Left lung (tissue), 10 donors: ENCODE measurements around the gene SIGLEC12. TPM values are rescaled to one million over a fixed set of nuclear protein-coding genes. Genes with fewer than 3 reads are reported as not detected.
"Not testable (repeated sequence)": the region's sequence is repeated elsewhere in the genome, so short reads cannot be mapped to it uniquely, and the experiment has no call there.

Experiments used
- ATAC-seq: fragments of 200-7000 bp; cut with Tn5 transposase; one replicate; pipeline ENCODE4 v1.9.1; 2020; ENCODE audit warnings: moderate library complexity
- DNase-seq, 4 donors: peaks; one replicate each; pipeline ENCODE4 v3.0.0-alpha.2; 2013 to 2020
- H3K27ac ChIP-seq, 2 donors: fragments of 200-600 bp; sonication (generic) in 1 of 2; one replicate each; pipeline versions ENCODE4 v1.5.0 to v1.8.0; 2020 to 2021
- H3K27me3 ChIP-seq, 2 donors: fragments of 200-600 bp; sonication (generic) in 1 of 2; one replicate each; pipeline versions ENCODE4 v1.5.0 to v1.8.0; 2020 to 2021
- H3K36me3 ChIP-seq, 2 donors: fragments of 200-600 bp; sonication (generic) in 1 of 2; one replicate each; pipeline versions ENCODE4 v1.5.0 to v1.8.0; 2020 to 2021
- H3K4me1 ChIP-seq, 2 donors: fragments of 200-600 bp; one replicate each; pipeline ENCODE4 v1.8.0; 2021
- H3K4me3 ChIP-seq, 2 donors: fragments of 200-600 bp; sonication (generic) in 1 of 2; one replicate each; pipeline versions ENCODE4 v1.5.0 to v1.8.0; 2020 to 2021; ENCODE audit warnings: mild to moderate bottlenecking in 1 of 2
- H3K9me3 ChIP-seq, 2 donors: fragments of 200-600 bp; sonication (generic) in 1 of 2; one replicate each; pipeline versions ENCODE4 v1.5.0 to v1.8.0; 2020 to 2021
- CTCF ChIP-seq, 2 donors: fragments of 200-600 bp; sonication (generic) in 1 of 2; IDR thresholded peaks; one replicate each; pipeline versions ENCODE4 v1.5.0 to v1.8.0; 2021; ENCODE audit warnings: antibody characterized with exemption in 2 of 2
- intact Hi-C, 2 donors: fragments of 100-400 bp; cut with DNase I; formaldehyde crosslinking; loops; one replicate each; pipeline versions ENCODE4 v1.11.2 to v1.14.2; 2022
- polyA plus RNA-seq, 6 donors: library from polyadenylated mRNA; unstranded; fragments of 120-200 nt; gene quantifications; one replicate each; pipeline ENCODE4 v1.2.1, GENCODE V29; 2013; ENCODE audit not compliant: insufficient read length in 6 of 6
- total RNA-seq, 2 donors: library from RNA; stranded (reverse); fragmentation: NEBNext Ultra II Directional; extraction: Animal tissue kit (Norgen Biotek cat#: 25700); gene quantifications; one replicate each; pipeline ENCODE4 v1.2.1, GENCODE V29; 2021
- donor health status: DM: no; HTN: yes; CAD: no.
- donor health status: DM: no; HTN: no; CAD: no.

Gene SIGLEC12
- total and polyA plus RNA-seq, 8 donors: 0.10 to 1.9 (median 0.39) TPM; not detected in 3

GRCh38 chr19:51448411-51449016, 53.1 kb downstream of the SIGLEC12 start:
- TF ChIP-seq CTCF (IDR thresholded peaks at IDR 0.05): no peak
- no peak overlapping the region for H3K4me3 ChIP-seq
- H3K4me1 ChIP-seq: no peaks in the 10 kb centered on the region
- no peaks in the 10 kb centered on the region for H3K9me3 ChIP-seq
- no peak for DNase-seq
- no peaks in the 10 kb centered on the region for H3K36me3 ChIP-seq
- intact Hi-C loops: no loop called here
- no peak overlapping the region for H3K27ac ChIP-seq
- H3K27me3 ChIP-seq: peaks cover 0 to 29% of the 10 kb centered on the region in 2 donors
- ATAC-seq: no peak

- Histone ChIP-seq H3K27ac (no peak overlapping the region), H3K4me1 (no peaks in the 10 kb centered on the region), H3K4me3 (no peak overlapping the region), H3K27me3 (peaks cover 0 to 30% of the 10 kb centered on the region in 2 donors), H3K9me3 (no peaks in the 10 kb centered on the region), H3K36me3 (no peaks in the 10 kb centered on the region)
- no peak for DNase-seq
- TF ChIP-seq CTCF (IDR thresholded peaks at IDR 0.05): no peak
- no peak for ATAC-seq
- intact Hi-C loops: no loop called here
These were observed 53.6 kb downstream of the SIGLEC12 start for GRCh38 chr19:51448011-51448410.

- intact Hi-C loops: not testable (repeated sequence)
These were observed 54.1 kb downstream of the SIGLEC12 start for GRCh38 chr19:51447510-51447909.

GRCh38 chr19:51441410-51442390, 59.9 kb downstream of the SIGLEC12 start:
- H3K36me3 ChIP-seq: no peaks in the 10 kb centered on the region
- H3K27me3 ChIP-seq: peaks cover 0 to 66% of the 10 kb centered on the region in 2 donors
- ATAC-seq (peak; percentile 48), DNase-seq (no peak)
- H3K4me3 ChIP-seq: peak overlapping the region in 1 of 2 donors; percentile 28
- H3K27ac ChIP-seq: peak overlapping the region in 1 of 2 donors; percentile 80
- peaks cover 0 to 35% of the 10 kb centered on the region in 2 donors for H3K4me1 ChIP-seq
- intact Hi-C loops: no loop called here
- no peak for TF ChIP-seq CTCF (IDR thresholded peaks at IDR 0.05)
- H3K9me3 ChIP-seq: no peaks in the 10 kb centered on the region

More at GRCh38 chr19:51447510-51447909, 54.1 kb downstream of the SIGLEC12 start:
- H3K36me3 ChIP-seq, ATAC-seq, DNase-seq, H3K9me3 ChIP-seq, H3K27ac ChIP-seq, H3K4me3 ChIP-seq, H3K4me1 ChIP-seq: not testable (repeated sequence)
- peaks cover 0 to 35% of the 10 kb centered on the region in 2 donors for H3K27me3 ChIP-seq

Other genes starting within 250 kb of the SIGLEC12 start
- not detected for gene IGLON5, start 190.2 kb downstream of the SIGLEC12 start, total RNA-seq
- gene IGLON5, start 190.2 kb downstream of the SIGLEC12 start, polyA plus RNA-seq: 1 to 10 TPM; 1.0 to 4.1 (median 2.3) TPM
- 1 to 10 TPM; 3.5 to 4.1 TPM for gene VSIG10L, start 159.7 kb downstream of the SIGLEC12 start, total RNA-seq
- gene VSIG10L, start 159.7 kb downstream of the SIGLEC12 start, polyA plus RNA-seq: 1 to 10 TPM; 3.5 to 5.2 (median 3.7) TPM
- 10 to 100 TPM; 72.4 to 89.6 TPM for gene ETFB, start 135.4 kb downstream of the SIGLEC12 start, total RNA-seq
- gene ETFB, start 135.4 kb downstream of the SIGLEC12 start, polyA plus RNA-seq: 10 to 100 TPM; 41.5 to 51.1 (median 45.9) TPM
- gene CLDND2, start 132.8 kb downstream of the SIGLEC12 start, total RNA-seq: 1 to 10 TPM; 1.4 to 1.6 TPM
- gene CLDND2, start 132.8 kb downstream of the SIGLEC12 start, polyA plus RNA-seq: 1 to 10 TPM in 5 of 6 donors, under 1 TPM in 1; 0.92 to 1.9 (median 1.4) TPM
- 10 to 100 TPM; 15.2 to 50.1 TPM for gene NKG7, start 129.1 kb downstream of the SIGLEC12 start, total RNA-seq
- gene NKG7, start 129.1 kb downstream of the SIGLEC12 start, polyA plus RNA-seq: 1 to 10 TPM; 2.8 to 7.6 (median 5.2) TPM
- gene LIM2, start 113.8 kb downstream of the SIGLEC12 start, total RNA-seq: not detected
- gene LIM2, start 113.8 kb downstream of the SIGLEC12 start, polyA plus RNA-seq: not detected
- gene C19orf84, start 111.2 kb downstream of the SIGLEC12 start, total RNA-seq: under 1 TPM in 1 of 2 donors, not detected in 1; 0.29 TPM
- under 1 TPM in 3 of 6 donors, not detected in 3; 0.25 to 0.34 (median 0.29) TPM for gene C19orf84, start 111.2 kb downstream of the SIGLEC12 start, polyA plus RNA-seq
- 100 to 1,000 TPM in 1 of 2 donors, 1 to 10 TPM in 1; 5.2 to 119 TPM for gene SIGLEC10, start 84.2 kb downstream of the SIGLEC12 start, total RNA-seq
- 1 to 10 TPM; 1.3 to 2.1 (median 1.5) TPM for gene SIGLEC10, start 84.2 kb downstream of the SIGLEC12 start, polyA plus RNA-seq
- under 1 TPM; 0.87 to 0.99 TPM for gene SIGLEC8, start 43.3 kb downstream of the SIGLEC12 start, total RNA-seq
- gene SIGLEC8, start 43.3 kb downstream of the SIGLEC12 start, polyA plus RNA-seq: under 1 TPM in 2 of 6 donors, not detected in 4; 0.04 to 0.06 TPM
- gene CEACAM18, start 23.3 kb downstream of the SIGLEC12 start, total RNA-seq: not detected
- gene CEACAM18, start 23.3 kb downstream of the SIGLEC12 start, polyA plus RNA-seq: not detected
- gene SIGLEC6, start 29.9 kb upstream of the SIGLEC12 start, total RNA-seq: 1 to 10 TPM; 1.0 to 3.2 TPM
- gene SIGLEC6, start 29.9 kb upstream of the SIGLEC12 start, polyA plus RNA-seq: under 1 TPM in 5 of 6 donors, not detected in 1; 0.10 to 0.42 (median 0.24) TPM
- gene ZNF175, start 69.5 kb upstream of the SIGLEC12 start, total RNA-seq: 10 to 100 TPM in 1 of 2 donors, 1 to 10 TPM in 1; 9.4 to 13.3 TPM
- 10 to 100 TPM; 16.4 to 22.1 (median 18.1) TPM for gene ZNF175, start 69.5 kb upstream of the SIGLEC12 start, polyA plus RNA-seq
- gene SIGLEC5, start 128.6 kb upstream of the SIGLEC12 start, total RNA-seq: 10 to 100 TPM in 1 of 2 donors, not detected in 1; 11.0 TPM
- gene SIGLEC5, start 128.6 kb upstream of the SIGLEC12 start, polyA plus RNA-seq: under 1 TPM in 4 of 6 donors, not detected in 2; 0.50 to 0.56 (median 0.53) TPM
- gene SIGLEC14, start 145.0 kb upstream of the SIGLEC12 start, total RNA-seq: 10 to 100 TPM; 13.4 to 59.9 TPM
- 1 to 10 TPM in 4 of 6 donors, under 1 TPM in 2; 0.50 to 2.3 (median 1.7) TPM for gene SIGLEC14, start 145.0 kb upstream of the SIGLEC12 start, polyA plus RNA-seq
- gene SPACA6, start 191.5 kb upstream of the SIGLEC12 start, total RNA-seq: 10 to 100 TPM; 15.9 to 27.3 TPM
- 10 to 100 TPM; 13.5 to 24.9 (median 20.1) TPM for gene SPACA6, start 191.5 kb upstream of the SIGLEC12 start, polyA plus RNA-seq
- gene HAS1, start 222.2 kb upstream of the SIGLEC12 start, total RNA-seq: under 1 TPM; 0.26 to 0.50 TPM
- 1 to 10 TPM in 1 of 6 donors, under 1 TPM in 5; 0.10 to 1.4 (median 0.65) TPM for gene HAS1, start 222.2 kb upstream of the SIGLEC12 start, polyA plus RNA-seq